Heart right ventricle (tissue), 16 donors: ENCODE measurements around the gene S100A8. TPM values are rescaled to one million over a fixed set of nuclear protein-coding genes. Genes with fewer than 3 reads are reported as not detected.
"Not testable (repeated sequence)": the region's sequence is repeated elsewhere in the genome, so short reads cannot be mapped to it uniquely, and the experiment has no call there.

Experiments used
- ATAC-seq, 8 donors: fragments of 200-7000 bp; cut with Tn5 transposase; one replicate each; pipeline ENCODE4 v1.9.1; 2020; ENCODE audit warnings: mild to moderate bottlenecking in 8 of 8, moderate library complexity in 8 of 8, moderate number of reproducible peaks in 1 of 8
- DNase-seq, 2 donors: peaks; one replicate each; pipeline ENCODE4 v3.0.0-alpha.2; 2020
- H3K27ac ChIP-seq, 10 donors: fragments of 200-600 bp; sonication (generic) in 2 of 10; one replicate each; pipeline versions ENCODE4 v1.5.0 to v1.8.0; 2020 to 2022; ENCODE audit warnings: mild to moderate bottlenecking in 3 of 10
- H3K27me3 ChIP-seq, 7 donors: fragments of 200-600 bp; one replicate each; pipeline ENCODE4 v1.8.0; 2021 to 2022; ENCODE audit warnings: mild to moderate bottlenecking in 2 of 7
- H3K36me3 ChIP-seq, 9 donors: fragments of 200-600 bp; sonication (generic) in 1 of 9; one replicate each; pipeline versions ENCODE4 v1.5.0 to v1.8.0; 2020 to 2022; ENCODE audit warnings: mild to moderate bottlenecking in 2 of 9
- H3K4me1 ChIP-seq, 9 donors: fragments of 200-600 bp; sonication (generic) in 1 of 9; one replicate each; pipeline versions ENCODE4 v1.5.0 to v1.8.0; 2020 to 2022; ENCODE audit warnings: mild to moderate bottlenecking in 4 of 9
- H3K4me3 ChIP-seq, 10 donors: fragments of 200-600 bp; sonication (generic) in 2 of 10; one replicate each; pipeline versions ENCODE4 v1.5.0 to v1.8.0; 2020 to 2022; ENCODE audit warnings: mild to moderate bottlenecking in 7 of 10, moderate library complexity in 2 of 10
- H3K9me3 ChIP-seq, 11 donors: fragments of 200-600 bp in 10 of 11; sonication (generic) in 2 of 11; one replicate each; pipeline versions ENCODE4 v1.5.0 to v1.8.0; 2013 to 2022; ENCODE audit warnings: mild to moderate bottlenecking in 2 of 11, control low read depth in 1 of 11, moderate library complexity in 1 of 11
- WGBS, 2 donors: extraction: QIAGEN DNeasy Blood & Tissue Kit; methylation state at CpG; one replicate each; pipeline ENCODE4 v1.1.7; 2013; ENCODE audit warnings: inconsistent platforms in 1 of 2; 5-methylcytosine and 5-hydroxymethylcytosine counted together
- intact Hi-C, 10 donors: fragments of 100-400 bp; cut with DNase I; formaldehyde crosslinking; loops; one replicate each; pipeline versions ENCODE4 v1.11.1 to v1.14.2; 2022
- polyA plus RNA-seq, 2 donors: library from polyadenylated mRNA; stranded (reverse); fragments of 200-250 nt; gene quantifications; one replicate each; pipeline ENCODE4 v1.2.3, GENCODE V29; 2013
- total RNA-seq, 10 donors: library from RNA; stranded (reverse); fragmentation: NEBNext Ultra II Directional in 3 of 10; extraction: Animal tissue kit (Norgen Biotek cat#: 25700) in 3 of 10; gene quantifications; one replicate each; pipeline versions ENCODE4 v1.2.1 to v1.2.4, GENCODE V29; 2021 to 2023
- TF ChIP-seq, protein P1 (sequence below), 9 donors: fragments of 200-600 bp; sonication (generic) in 2 of 9; IDR thresholded peaks; one replicate each; pipeline versions ENCODE4 v1.5.0 to v1.8.0; 2021 to 2022; ENCODE audit warnings: antibody characterized with exemption in 9 of 9, mild to moderate bottlenecking in 5 of 9, moderate library complexity in 1 of 9
- donor health status: Arrhythmogenic right ventricular cardiomyopathy.
- donor health status: ischemic (EF 13 %, LVEDD 7.1; RV severe dilation, severe dysfunction).
- donor health status: healthy with polysubstance abuse.
- donor health status: DM: no; HTN: yes; CAD: no.
- donor health status: DM: no; HTN: no; CAD: no.
- donor health status: ischemic (EF 25% LVEDD 6.9; RV normal size, moderate dysfunction).
- donor health status: ischemic (EF 25% LVEDD 5.7; RV mildly dilated, moderate dysfunction).
- donor health status: healthy.
- donor health status: DM: yes; HTN: yes; CAD: no.
- donor health status: Ischemic cardiomyopathy.
- donor health status: ischemic (EF 35%, LVEDD 5.7; RV mildly dilated, moderate dysfunction).
- donor health status: nonischemic (EF 11% LVEDD 7.7; RV severe dilation, severe dysfunction).
- donor health status: DM: yes; HTN: yes; CAD: no.
- donor health status: PGD.
- donor health status: ischemic (EF 29% LVEDD 5.4; RV normal size, mild dysfunction).
- donor health status: nonischemic (EF 23%, LVEDD 6.1; RV moderate dilation, normal function).

Gene S100A8
- total and polyA plus RNA-seq, 12 donors = 6.2 to 105 (median 45.4) TPM

DNA sequence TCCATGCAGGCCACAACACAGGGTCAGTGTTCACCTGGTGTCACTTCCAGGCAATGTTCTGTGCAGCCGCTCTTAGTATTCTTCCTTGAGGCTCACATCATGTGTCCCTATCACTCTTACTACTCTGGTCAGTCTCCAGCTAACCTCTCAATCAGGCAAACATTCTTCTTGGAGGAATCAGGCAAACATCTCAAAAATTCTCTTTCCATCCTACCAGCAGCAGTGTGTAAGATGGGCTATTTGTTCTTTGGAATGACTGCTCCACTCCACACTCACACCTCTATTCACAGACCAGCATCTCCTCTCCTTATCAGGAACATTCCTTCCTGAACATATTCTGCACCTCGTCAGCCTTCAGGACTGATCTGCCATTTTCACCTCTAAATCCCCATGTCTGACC lies 29.4 kb upstream of the S100A8 start:
- intact Hi-C loops = no loop called here
- no peak for ATAC-seq
- H3K4me1 ChIP-seq = no peaks in the 10 kb centered on the region
- H3K9me3 ChIP-seq = no peaks in the 10 kb centered on the region
- TF ChIP-seq, protein P1, sequence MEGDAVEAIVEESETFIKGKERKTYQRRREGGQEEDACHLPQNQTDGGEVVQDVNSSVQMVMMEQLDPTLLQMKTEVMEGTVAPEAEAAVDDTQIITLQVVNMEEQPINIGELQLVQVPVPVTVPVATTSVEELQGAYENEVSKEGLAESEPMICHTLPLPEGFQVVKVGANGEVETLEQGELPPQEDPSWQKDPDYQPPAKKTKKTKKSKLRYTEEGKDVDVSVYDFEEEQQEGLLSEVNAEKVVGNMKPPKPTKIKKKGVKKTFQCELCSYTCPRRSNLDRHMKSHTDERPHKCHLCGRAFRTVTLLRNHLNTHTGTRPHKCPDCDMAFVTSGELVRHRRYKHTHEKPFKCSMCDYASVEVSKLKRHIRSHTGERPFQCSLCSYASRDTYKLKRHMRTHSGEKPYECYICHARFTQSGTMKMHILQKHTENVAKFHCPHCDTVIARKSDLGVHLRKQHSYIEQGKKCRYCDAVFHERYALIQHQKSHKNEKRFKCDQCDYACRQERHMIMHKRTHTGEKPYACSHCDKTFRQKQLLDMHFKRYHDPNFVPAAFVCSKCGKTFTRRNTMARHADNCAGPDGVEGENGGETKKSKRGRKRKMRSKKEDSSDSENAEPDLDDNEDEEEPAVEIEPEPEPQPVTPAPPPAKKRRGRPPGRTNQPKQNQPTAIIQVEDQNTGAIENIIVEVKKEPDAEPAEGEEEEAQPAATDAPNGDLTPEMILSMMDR (IDR thresholded peaks at IDR 0.05) = no peak
- H3K4me3 ChIP-seq = no peak overlapping the region
- peaks cover 0 to 21% (median 17%) of the 10 kb centered on the region in 7 donors for H3K27me3 ChIP-seq
- H3K27ac ChIP-seq = no peak overlapping the region
- WGBS, 2 donors = 34 to 44% methylated on average over 2 of the region's 2 CpGs
- H3K36me3 ChIP-seq = no peaks in the 10 kb centered on the region
- DNase-seq = no peak

DNA sequence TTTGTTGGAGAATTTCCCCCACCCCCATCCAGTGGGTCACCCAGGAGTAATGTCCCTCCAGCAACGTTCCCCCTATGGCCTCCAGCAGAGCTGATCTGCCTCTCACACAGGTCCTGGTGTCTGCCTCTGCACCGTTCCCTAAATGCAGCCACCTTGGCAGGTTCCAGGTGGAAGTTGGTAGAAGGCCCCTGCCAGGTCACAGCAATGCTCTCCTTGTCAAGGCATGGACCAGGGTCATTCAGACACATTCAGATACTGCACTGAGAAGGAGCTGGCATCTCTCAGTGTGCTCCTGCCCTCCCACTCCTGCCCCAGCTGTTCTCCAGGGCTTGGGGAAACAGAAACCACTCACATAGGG lies 28.5 kb upstream of the S100A8 start:
- intact Hi-C loops, H3K27ac ChIP-seq, H3K36me3 ChIP-seq, H3K4me1 ChIP-seq, ATAC-seq, H3K4me3 ChIP-seq, H3K9me3 ChIP-seq, DNase-seq: not testable (repeated sequence)
- 45 to 64% methylated on average over 2 of the region's 2 CpGs for WGBS, 2 donors
- H3K27me3 ChIP-seq = peaks cover 0 to 21% (median 16%) of the 10 kb centered on the region in 7 donors

DNA sequence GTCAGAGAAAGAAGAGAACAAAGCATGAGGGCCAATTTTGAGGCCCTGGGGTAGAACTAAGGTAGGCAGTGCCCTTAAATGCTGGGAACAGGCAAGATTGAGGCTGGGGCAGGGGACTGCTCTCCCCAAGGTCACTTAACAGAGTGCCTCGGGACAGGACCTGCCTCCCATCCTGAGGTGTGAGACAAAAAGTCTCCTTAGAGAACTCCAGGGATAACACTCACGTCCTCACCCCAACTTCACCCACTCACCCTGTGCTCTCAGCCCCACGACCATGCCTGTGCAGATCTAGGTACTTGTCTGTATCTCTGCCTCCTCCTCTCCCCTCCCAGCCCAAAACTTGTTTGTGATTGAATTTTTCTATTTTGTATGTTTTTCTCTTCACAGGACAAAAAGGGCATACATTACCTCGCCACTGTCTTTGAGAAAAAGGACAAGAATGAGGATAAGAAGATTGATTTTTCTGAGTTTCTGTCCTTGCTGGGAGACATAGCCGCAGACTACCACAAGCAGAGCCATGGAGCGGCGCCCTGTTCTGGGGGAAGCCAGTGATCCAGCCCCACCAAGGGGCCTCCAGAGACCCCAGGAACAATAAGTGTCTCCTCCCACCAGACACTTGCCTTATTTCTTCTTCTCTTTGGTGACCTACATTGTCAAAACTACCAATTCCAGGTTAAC lies 28.0 kb upstream of the S100A8 start:
- H3K36me3 ChIP-seq, intact Hi-C loops, DNase-seq, H3K4me3 ChIP-seq, H3K27ac ChIP-seq, H3K9me3 ChIP-seq, H3K4me1 ChIP-seq, ATAC-seq: not testable (repeated sequence)
- H3K27me3 ChIP-seq = peaks cover 0 to 21% (median 16%) of the 10 kb centered on the region in 7 donors
- 59 to 67% methylated on average over 7 of the region's 7 CpGs for WGBS, 2 donors

DNA sequence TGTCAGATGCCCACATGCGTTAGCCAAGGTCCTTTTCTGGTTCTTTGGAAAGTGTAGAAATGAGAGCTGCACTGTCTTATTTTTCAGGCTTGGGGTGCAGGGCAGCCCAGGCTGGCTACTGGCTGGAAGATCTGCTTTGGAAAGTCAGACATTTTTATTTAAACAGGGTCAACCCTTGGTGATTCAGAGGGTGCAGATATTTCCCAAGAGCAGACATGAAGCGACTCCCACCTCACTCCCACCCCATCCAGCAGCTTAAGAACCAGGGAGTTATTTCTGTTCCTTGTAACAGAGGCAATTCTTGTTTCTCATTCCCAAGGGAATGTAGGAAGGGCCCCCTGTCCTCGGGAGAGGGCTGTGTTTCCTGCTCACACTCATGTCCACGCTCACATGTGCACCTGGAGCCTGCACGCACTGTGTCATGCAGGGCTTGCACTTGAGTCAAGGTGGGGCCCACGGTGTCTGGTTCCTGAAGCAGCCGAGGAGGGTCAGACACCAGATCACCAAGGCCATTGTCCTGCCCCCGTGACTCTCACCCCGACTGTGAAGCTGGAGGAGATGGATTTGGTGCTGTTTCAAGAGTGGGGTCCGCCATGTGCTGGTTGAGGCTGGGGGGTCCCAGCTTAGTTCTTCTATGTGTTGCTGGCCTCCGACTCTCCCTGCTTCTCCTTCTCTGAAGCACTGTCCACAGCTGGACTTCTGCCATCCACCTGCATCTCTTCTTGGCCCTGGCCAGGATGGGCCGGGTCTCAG lies 26.4 kb upstream of the S100A8 start:
- ATAC-seq = no peak

DNA sequence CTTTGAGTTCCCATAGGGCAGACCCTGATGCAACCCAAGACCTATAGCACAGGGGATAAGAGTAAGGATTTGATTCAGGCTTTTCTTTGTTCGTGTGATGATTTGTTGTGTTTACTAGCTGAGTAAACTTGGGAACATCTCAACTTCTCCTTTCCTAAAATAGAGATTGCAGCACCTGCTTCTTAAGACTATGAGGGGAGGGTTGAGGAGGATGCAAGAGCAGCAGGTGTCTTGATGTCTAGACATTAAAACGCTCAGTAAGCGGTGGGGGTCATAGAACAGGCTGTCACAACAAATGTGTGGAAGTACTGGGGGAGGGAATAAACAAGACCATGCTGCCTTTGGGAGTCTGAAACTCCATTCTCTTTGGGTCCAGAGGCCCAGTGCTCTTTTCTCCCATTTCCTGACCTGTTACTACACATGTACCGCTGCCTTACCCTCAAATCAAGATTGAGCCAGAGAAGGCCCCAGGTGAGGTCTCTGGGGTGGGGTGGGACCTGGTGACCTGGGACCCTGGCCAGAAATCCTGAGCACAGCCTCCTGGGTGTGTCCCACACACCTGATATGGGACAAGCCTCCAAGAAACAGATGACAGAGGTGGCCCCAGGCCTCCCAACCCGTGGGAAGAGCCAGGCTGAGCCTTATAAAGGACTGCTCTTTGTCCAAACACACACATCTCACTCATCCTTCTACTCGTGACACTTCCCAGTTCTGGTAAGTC lies 25.1 kb upstream of the S100A8 start, which contains the start of gene S100A7A:
Gene S100A7A, plus strand, starts transcription at position 671 of the 721 bp plus-strand sequence. CDS start 1,563 bp downstream, outside the sequence.
- ATAC-seq (no peak), DNase-seq (no peak)
- Histone ChIP-seq H3K36me3 (no peaks in the 10 kb centered on the region), H3K27me3 (peaks cover 0 to 21% (median 14%) of the 10 kb centered on the region in 7 donors), H3K9me3 (peaks cover 0 to 8% (median 0%) of the 10 kb centered on the region in 11 donors), H3K4me3 (no peak within 1 kb of the TSS), H3K27ac (no peak within 1 kb of the TSS), H3K4me1 (no peaks in the 10 kb centered on the region)
- 71 to 73% methylated on average over 6 of the region's 6 CpGs for WGBS, 2 donors
- intact Hi-C loops = no loop called here
- TF ChIP-seq, protein P1 (IDR thresholded peaks at IDR 0.05) = no peak

More for the DNA sequence above, 26.4 kb upstream of the S100A8 start:
- Histone ChIP-seq H3K27me3 (peaks cover 0 to 21% (median 14%) of the 10 kb centered on the region in 7 donors), H3K4me3 (no peak overlapping the region), H3K27ac (no peak overlapping the region), H3K4me1 (no peaks in the 10 kb centered on the region), H3K9me3 (peaks cover 0 to 3% (median 0%) of the 10 kb centered on the region in 11 donors), H3K36me3 (no peaks in the 10 kb centered on the region)
- TF ChIP-seq, protein P1 (IDR thresholded peaks at IDR 0.05) = no peak
- intact Hi-C loops = no loop called here
- WGBS, 2 donors = 71 to 75% methylated on average over 12 of the region's 12 CpGs
- no peak for DNase-seq

DNA sequence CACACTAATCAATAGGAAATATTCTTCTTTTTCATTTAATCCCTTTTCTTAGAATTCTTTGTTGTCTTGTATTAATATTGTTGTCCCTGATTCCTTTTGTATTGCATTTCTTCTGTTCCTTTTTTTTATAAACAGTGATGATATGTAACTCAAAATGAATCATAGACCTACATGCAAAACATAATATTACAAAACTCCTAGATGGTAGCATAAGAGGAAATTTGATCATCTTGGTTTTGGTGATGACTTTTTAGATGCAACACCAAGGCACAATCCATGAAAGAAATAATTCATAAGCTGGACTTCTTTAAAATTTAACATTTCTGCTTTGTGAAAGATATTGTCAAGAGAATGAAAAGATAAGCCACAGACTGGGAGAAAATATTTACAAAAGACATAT lies 23.1 kb upstream of the S100A8 start:
- H3K36me3 ChIP-seq, intact Hi-C loops, H3K27ac ChIP-seq, H3K4me1 ChIP-seq, DNase-seq, H3K4me3 ChIP-seq, ATAC-seq: not testable (repeated sequence)
- Histone ChIP-seq H3K9me3 (peaks cover 0 to 16% (median 0%) of the 10 kb centered on the region in 11 donors), H3K27me3 (peaks cover 0 to 17% (median 7%) of the 10 kb centered on the region in 7 donors)

DNA sequence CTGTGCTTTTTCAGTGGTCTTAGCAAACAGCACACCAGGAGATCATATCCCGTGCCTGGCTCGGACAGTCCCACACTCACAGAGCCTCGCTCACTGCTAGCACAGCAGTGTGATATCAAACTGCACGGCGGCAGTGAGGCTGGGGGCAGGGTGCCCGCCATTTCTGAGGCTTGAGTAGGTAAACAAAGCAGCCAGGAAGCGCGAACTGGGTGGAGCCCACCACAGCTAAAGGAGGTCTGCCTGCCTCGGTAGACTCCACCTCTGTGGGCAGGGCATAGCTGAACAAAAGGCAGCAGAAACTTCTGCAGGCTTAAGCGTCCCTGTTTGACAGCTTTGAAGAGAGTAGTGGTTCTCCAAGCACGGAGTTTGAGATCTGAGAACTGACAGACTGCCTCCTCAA lies 16.4 kb upstream of the S100A8 start:
- 59 to 64% methylated on average over 11 of the region's 11 CpGs for WGBS, 2 donors
- not testable (repeated sequence) for H3K4me3 ChIP-seq, ATAC-seq, DNase-seq, H3K4me1 ChIP-seq, H3K36me3 ChIP-seq, H3K27ac ChIP-seq
- intact Hi-C loops = loop anchor here in 1 of 10 donors (5.0 kb wide), 1 partner anchor 50 kb away; the partner anchor contains the start of gene S100A9
- peaks cover 0 to 21% (median 0%) of the 10 kb centered on the region in 11 donors for H3K9me3 ChIP-seq
- peaks cover 0 to 30% (median 21%) of the 10 kb centered on the region in 7 donors for H3K27me3 ChIP-seq
